GM18526 (cell line): ENCODE data around the gene CIAO3.

Experiments used
- POLR2A ChIP-seq: IDR thresholded peaks from 3 replicates; pipeline ENCODE4 v1.6.1; 2011; ENCODE audit not compliant: insufficient read length; ENCODE audit errors: extremely low read depth

The CIAO3 gene

DNA sequence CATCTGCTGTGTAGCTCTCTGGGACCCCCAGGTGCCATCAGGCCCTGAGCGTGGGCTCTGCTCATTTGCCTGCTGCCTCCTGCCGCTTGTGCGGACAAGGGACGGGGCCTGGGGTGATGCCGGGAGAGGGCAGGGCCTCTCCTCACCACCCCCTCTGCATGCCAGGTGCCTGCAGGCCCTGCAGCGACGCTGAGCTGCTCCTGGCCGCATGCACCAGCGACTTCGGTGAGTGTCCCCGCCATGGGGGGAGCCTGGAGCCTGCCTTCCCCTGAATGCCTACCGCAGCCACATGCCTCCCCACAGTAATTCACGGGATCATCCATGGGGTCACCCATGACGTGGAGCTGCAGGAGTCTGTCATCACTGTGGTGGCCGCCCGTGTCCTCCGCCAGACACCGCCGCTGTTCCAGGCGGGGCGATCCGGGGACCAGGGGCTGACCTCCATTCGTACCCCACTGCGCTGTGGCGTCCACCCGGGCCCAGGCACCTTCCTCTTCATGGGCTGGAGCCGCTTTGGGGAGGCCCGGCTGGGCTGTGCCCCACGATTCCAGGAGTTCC is 23.9 kb downstream of the CIAO3 start:
- TF ChIP-seq POLR2A, result no peak

DNA sequence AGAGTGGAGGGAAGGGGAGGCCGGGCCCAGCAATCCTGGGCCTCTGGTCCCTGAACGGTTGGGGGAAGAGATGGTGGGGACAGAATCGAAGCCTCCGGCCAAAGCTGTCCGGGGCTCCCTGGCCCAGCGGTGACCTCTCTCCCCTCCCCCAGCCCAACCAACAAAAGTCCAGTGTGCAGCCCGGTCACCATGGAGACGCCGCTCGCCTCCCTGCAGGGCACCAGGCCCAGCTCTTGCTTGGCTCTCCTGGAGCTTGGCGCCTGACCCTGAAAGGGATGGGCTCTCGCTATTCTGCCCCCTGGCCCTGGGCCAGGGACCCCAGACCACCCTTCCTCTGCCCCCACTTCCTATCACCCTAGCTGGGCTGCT is 24.6 kb downstream of the CIAO3 start:
- TF ChIP-seq POLR2A, result no peak

DNA sequence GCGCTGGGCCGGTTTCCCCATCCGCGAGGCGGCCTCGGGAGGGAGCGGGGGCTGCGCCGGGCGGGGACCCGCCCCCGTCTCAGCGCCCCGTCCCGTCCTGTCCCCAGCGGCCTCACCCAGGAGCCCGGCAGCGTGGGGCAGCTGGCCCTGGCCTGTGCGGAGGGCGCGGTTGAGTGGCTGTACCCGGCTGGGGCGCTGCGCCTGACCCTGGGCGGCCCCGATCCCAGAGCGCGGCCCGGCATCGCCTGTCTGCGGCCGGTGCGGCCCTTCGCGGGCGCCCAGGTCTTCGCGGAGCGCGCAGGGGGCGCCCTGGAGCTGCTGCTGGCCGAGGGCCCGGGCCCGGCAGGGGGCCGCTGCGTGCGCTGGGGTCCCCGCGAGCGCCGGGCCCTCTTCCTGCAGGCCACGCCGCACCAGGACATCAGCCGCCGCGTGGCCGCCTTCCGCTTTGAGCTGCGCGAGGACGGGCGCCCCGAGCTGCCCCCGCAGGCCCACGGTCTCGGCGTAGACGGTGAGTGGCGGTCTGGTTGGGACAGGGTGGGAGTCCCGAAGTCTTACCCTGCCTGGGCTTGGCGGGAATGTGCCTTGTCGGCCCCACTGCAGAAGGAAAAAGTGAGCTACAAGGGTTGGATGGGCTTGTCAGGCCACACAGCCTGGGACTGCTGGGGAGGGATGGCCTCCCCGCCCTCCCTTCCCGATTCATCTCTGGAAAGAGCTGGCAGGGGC is 25.2 kb downstream of the CIAO3 start:
- no peak for TF ChIP-seq POLR2A

DNA sequence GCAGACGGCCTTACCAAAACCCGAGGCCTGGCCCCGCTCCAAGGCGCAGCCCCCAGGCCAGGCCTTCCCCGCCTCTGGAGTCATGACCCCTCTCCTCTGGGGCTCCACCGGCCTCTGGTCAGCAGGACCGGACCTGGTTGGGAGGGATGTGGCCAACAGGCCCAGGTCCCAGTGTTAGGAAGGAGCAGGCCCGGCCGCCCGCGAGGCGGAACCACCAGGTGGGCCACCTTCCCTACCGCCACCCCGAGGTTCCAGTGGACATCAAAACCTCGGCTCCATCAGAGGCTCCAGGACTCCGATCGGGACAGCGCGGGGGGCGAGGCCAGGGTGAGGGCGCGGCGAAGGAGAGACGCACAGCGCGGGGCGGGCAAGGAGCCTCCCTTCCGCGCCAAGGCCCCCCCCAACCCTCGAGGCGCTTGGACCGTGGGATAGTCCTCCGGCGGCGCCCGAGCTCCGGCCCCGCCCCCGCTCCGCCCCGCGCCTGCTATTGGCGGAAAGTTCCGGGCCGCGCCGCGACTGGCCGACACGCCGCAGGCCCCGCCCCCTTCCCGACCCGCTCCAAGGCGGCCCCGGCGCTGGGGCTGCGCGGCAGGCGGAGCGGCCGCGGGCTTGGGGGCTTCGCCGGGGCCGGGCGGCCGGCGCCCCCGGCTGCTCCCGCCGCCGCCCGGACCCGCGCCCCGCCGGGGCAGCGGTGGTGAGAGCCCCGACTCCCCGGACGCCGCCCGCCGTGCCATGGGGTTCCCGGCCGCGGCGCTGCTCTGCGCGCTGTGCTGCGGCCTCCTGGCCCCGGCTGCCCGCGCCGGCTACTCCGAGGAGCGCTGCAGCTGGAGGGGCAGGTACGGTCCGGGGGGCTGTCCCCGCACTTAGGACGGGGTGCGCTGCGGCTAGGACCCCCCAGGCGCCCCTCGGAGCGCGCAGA is 26.0 kb downstream of the CIAO3 start, which contains the start of gene METRN:
METRN (plus strand) TSS at position 561 of the 919 bp plus-strand sequence; CDS start at position 733, 172 bp downstream.
- TF ChIP-seq POLR2A, result no peak

DNA sequence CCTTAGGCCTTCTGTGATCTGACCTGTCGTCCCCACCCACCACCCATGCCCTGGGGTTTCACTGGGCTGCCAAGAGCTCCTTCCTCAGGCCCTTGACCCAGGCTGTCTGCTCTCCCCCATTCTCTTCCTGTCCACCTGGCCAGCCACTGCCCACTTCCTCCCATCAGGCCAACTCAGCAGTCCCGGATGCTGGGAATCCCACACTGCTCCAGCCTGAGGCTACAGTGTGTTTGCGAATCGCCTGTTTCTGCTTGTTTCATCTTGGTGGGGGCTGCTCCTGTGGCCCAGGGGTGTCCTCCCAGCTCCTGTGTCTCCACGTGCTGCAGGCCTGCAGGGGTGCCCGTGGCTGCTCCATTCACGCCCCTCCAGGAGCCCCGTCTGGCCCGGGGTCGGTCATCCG is 26.7 kb downstream of the CIAO3 start:
- TF ChIP-seq POLR2A, result no peak

DNA sequence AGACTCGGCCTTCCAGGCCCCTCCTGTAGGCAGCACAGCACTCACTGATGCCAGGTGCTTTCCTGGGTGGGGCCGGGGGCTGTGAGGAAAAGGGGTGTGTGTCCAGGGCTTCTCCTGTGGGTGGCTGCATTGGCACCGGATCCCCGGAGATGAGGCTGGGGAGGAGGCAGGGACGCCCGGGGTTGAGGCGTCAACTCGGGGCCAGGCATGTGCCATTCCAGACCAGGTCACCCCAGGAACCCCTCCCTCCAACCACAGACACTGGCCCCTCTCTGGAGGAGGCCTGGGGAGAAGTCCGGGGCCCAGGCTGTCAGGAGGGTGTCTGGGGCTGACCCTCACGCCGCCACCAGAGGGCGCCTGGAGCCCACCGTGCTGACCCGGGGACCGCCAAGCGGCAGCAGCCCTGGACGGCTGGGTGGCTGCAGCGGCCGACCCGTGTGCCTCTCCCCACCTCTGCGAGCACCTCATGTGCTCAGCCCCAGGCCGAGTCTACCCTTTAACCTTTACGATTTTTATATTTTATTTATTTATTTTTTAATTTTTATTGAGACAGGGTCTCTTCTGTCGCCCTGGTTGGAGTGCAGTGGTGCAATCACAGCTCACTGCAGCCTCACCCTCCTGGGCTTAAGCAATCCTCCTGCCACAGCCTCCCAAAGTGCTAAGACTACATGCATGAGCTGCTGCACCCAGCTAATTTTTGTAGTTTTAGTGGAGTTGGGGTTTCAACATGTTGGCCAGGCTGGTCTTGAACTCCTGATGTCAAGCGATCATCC is 29.1 kb downstream of the CIAO3 start:
- no peak for TF ChIP-seq POLR2A

DNA sequence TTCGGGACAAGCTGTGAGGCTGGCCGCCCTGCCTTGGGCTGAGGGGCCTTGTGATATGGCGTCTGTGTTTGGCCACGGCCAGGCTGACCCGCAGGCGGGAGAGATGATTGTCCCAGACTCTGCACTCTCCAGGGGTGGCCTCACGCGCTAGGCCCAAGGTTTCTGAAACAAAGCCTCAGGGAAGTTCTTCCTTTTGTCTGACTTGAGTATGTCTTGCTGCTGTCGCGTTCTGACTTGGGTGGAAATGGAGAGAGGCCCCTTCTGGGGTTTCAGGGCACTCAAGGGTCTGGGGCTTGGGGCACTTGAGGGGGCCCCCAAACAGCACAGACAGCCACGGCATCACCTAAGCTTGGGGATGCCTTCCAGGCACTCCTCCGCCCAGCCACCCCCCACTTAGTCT is 29.7 kb downstream of the CIAO3 start:
- TF ChIP-seq POLR2A, result no peak

DNA sequence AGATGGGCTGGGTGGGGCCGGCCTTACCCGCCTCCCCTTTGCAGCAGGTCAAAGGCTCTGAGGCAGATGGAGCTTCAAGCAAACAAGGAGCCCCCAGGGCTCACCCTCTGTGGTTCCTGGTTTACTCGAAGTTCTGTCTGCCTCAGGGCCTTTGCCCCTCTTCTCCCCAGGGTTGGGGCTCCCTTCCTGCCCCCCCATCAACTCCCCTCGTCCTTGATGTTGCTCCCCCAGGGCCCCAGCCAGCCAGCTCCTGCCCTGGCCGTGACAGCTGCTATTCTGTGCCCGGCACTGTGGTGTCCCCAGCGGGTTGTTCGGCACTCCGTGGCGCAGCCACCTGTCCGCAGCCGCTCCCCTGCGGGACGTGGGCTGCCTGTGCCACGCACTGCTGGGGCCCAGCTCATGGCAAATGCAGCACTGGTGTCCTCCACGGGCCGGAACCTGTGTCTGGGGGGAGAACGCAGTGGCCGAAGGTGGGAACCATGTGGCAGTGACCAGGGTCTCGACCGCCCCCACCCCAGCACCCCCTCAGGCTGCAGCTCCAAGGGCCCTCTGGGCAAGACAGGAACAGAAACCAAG is 30.2 kb downstream of the CIAO3 start:
- TF ChIP-seq POLR2A, result no peak

DNA sequence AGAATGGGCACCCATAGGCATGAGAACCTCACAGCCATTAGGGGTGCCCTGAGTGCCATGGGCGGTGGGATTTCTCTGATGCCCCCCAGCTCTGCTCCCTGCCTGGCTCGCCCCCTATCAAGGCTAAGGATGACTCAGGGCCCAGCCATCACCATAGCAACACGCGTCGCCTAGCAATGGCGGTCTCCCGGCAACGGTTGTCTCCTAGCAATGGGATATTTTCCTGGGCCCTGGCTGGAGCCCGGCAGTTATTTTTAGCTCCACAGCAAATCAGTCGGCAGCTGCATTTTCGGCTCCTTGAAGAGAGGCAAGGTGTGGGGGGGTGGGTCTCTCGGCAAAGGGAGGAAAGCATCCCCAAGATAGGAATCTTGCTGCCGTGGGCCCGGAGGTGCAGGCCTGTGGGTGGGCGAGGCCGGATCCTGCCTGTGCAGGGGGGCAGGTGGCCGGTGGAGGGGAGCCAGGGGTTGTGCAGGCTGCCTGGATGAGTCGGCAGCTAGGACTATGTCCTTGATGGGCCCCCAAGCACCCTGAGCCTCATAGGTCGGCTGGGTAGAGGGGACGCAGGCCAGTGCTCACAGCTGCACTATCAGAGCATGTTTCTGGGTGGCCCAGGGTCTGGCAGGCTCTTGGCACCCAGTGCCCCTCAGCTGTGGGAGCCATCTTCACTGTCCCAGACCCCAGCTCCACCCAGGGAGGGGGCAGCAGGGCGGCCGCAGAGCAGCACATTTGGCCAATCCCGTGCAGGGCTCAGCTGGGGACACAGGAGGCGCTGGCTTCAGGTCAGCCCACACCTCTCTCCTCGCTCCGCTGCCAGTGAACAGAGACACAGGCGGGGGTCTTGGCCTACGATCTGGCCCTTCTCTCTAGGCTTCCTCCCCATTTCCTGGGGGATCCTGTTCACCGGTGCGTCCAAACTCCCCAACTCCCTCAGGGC is 31.0 kb downstream of the CIAO3 start:
- no peak for TF ChIP-seq POLR2A

DNA sequence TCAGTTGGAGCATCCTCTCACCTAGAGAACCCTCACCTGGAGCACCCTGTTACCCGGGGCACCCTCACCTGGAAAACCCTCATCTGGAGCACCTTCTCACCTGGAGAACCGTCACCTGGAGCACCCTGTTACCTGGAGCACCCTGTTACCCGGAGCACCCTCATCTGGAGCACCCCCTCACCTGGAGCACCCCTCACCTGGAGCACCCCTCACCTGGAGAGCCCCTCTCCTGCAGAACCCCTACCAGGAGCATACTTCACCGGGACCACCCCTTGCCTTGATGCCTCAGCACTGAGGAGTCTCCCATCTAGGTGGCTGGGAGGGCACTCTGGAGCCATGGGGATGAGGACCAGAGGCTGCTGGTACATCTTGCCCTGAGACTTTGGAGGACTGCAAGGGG is 31.8 kb downstream of the CIAO3 start:
- TF ChIP-seq POLR2A, result no peak

DNA sequence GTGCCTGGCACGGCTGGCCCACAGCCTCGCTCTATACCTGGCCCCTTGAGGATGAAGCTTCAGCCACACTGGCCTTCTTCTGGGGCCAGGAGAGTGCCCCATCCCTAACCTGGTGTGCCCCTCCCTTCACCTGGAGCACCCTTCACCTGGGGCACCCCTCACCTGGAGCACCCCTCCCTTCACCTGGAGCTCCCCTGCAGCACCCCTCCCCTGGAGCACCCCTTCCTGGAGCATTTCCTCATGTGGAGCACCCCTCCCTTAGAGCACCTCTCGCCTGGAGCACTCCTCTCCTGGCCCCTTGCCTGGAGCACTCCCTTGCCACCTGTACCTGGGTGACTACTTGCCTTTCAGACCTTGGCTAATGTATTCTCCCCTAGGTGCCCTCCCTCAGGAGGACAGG is 32.8 kb downstream of the CIAO3 start:
- no peak for TF ChIP-seq POLR2A

DNA sequence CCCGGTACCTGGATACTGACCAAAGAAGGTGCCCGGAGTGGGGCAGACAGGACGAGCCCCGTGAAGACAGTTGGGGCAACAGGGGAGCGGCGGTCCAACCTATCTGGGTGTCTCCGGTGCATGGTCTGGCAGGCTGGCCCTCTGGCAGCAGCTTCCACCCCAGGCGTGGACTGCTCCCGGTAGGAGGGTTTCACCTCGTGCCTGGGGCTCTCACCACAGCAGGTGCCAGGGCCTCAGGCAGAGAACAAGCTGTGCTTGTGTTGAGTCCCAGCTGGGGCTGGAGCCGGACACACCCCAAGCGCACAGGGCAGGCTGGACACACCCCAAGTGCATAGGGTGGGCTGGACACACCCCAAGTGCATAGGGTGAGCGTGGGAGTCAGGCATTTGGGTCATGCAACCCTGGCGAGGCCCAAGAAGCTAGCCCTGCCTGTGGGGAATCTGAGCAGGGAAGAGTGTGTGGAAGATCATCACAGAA is 33.7 kb downstream of the CIAO3 start:
- no peak for TF ChIP-seq POLR2A

DNA sequence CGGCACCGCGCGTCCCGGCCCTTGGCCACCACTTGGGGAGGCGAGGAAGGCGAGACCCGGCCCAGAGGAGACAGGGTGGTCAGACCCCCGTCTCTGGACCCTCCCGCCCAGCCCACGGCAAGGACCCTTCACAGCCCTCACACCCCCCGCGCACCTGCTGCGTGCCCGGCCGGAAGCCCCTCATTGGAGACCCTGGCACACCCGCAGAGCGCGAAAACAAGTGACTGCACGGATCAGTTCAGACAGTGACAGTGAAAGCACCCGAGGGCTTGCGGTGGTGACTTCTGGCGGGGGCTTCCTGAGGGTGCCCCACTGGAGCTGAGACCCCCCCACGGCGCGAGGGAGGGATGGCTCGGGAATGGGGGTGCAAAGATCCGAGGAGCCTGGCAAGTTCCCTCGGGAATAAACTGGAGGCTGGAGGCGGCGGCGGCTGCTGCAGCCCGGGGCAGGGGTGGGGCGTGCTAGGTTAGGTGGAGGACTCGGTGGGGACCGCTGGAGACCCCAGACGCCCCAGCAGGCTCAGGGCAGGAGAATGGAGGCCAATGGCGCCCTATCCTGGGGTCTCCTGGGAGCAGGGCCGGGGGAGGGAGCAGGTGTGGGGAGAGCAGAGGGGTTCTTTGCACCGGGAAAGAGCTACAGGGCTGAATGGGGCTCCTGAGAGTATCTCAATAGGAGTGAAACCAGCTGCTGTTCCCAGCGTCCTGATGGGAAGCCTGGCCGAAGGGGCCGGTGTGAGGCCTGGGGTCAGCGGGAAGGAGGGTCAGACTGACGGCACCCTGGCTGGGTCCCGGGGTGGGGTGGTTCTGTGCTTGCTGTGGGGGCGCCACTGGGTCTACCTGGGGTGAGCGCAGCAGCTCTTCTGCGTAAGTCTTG is 34.4 kb downstream of the CIAO3 start:
- TF ChIP-seq POLR2A, result no peak
